IPS-18a (cell line): ENCODE data around the gene CCDC50.

Experiments used
- H3K27ac ChIP-seq: one replicate; pipeline ENCODE4 v1.5.1; 2013; ENCODE audit warnings: low read length
- H3K27me3 ChIP-seq: one replicate; pipeline ENCODE4 v1.6.1; 2013; ENCODE audit warnings: mild to moderate bottlenecking, low read length; ENCODE audit not compliant: control insufficient read depth, insufficient read depth
- H3K36me3 ChIP-seq: one replicate; pipeline ENCODE4 v1.6.1; 2013; ENCODE audit warnings: low read depth, low read length; ENCODE audit not compliant: control insufficient read depth
- H3K4me1 ChIP-seq: one replicate; pipeline ENCODE4 v1.6.1; 2013; ENCODE audit warnings: low read depth, low read length; ENCODE audit not compliant: control insufficient read depth
- H3K4me3 ChIP-seq: one replicate; pipeline ENCODE4 v1.5.1; 2013; ENCODE audit warnings: low read length
- H3K9ac ChIP-seq: one replicate; pipeline ENCODE4 v1.6.1; 2013; ENCODE audit warnings: mild to moderate bottlenecking, low read length, moderate library complexity
- H3K9me3 ChIP-seq: one replicate; pipeline ENCODE4 v1.6.1; 2013; ENCODE audit warnings: low read depth, low read length; ENCODE audit not compliant: control insufficient read depth

The CCDC50 gene

GRCh38 chr3:191328962-191329653 is at the start of gene CCDC50:
TSS of gene CCDC50 (plus strand) at chr3:191329394. CDS start at chr3:191329675, 281 bp downstream.
- Histone ChIP-seq H3K9ac (peak within 1 kb of the TSS; percentile 68), H3K4me1 (peaks cover 18% of the 10 kb centered on the region), H3K9me3 (no peaks in the 10 kb centered on the region), H3K36me3 (no peaks in the 10 kb centered on the region), H3K27me3 (peaks cover 32% of the 10 kb centered on the region), H3K27ac (no peak within 1 kb of the TSS), H3K4me3 (peak within 1 kb of the TSS; percentile 82)

GRCh38 chr3:191280111-191280510 is 49.1 kb upstream of the CCDC50 start:
- H3K9me3 ChIP-seq, result no peaks in the 10 kb centered on the region
- no peak overlapping the region for H3K27ac ChIP-seq
- no peak overlapping the region for H3K9ac ChIP-seq
- H3K36me3 ChIP-seq, result no peaks in the 10 kb centered on the region
- no peak overlapping the region for H3K4me3 ChIP-seq
- no peaks in the 10 kb centered on the region for H3K4me1 ChIP-seq
- no peaks in the 10 kb centered on the region for H3K27me3 ChIP-seq

GRCh38 chr3:191280882-191281281 is 48.3 kb upstream of the CCDC50 start:
- Histone ChIP-seq H3K36me3 (no peaks in the 10 kb centered on the region), H3K27ac (no peak overlapping the region), H3K4me1 (no peaks in the 10 kb centered on the region), H3K27me3 (no peaks in the 10 kb centered on the region), H3K9ac (no peak overlapping the region), H3K9me3 (no peaks in the 10 kb centered on the region), H3K4me3 (no peak overlapping the region)

GRCh38 chr3:191282251-191283185 is 46.7 kb upstream of the CCDC50 start:
- H3K27me3 ChIP-seq, result no peaks in the 10 kb centered on the region
- H3K9me3 ChIP-seq, result no peaks in the 10 kb centered on the region
- no peak overlapping the region for H3K9ac ChIP-seq
- H3K4me3 ChIP-seq, result no peak overlapping the region
- H3K27ac ChIP-seq, result no peak overlapping the region
- H3K36me3 ChIP-seq, result no peaks in the 10 kb centered on the region
- H3K4me1 ChIP-seq, result no peaks in the 10 kb centered on the region

- no peaks in the 10 kb centered on the region for H3K4me1 ChIP-seq
- no peak overlapping the region for H3K4me3 ChIP-seq
- H3K36me3 ChIP-seq, result no peaks in the 10 kb centered on the region
- H3K27ac ChIP-seq, result no peak overlapping the region
- no peaks in the 10 kb centered on the region for H3K27me3 ChIP-seq
- H3K9ac ChIP-seq, result no peak overlapping the region
- H3K9me3 ChIP-seq, result no peaks in the 10 kb centered on the region
Measured at GRCh38 chr3:191283400-191283799, 45.8 kb upstream of the CCDC50 start.

GRCh38 chr3:191290311-191291025 is 38.7 kb upstream of the CCDC50 start:
- Histone ChIP-seq H3K9me3 (no peaks in the 10 kb centered on the region), H3K4me3 (no peak overlapping the region), H3K9ac (no peak overlapping the region), H3K36me3 (no peaks in the 10 kb centered on the region), H3K27me3 (no peaks in the 10 kb centered on the region), H3K27ac (no peak overlapping the region), H3K4me1 (no peaks in the 10 kb centered on the region)

- Histone ChIP-seq H3K9me3 (no peaks in the 10 kb centered on the region), H3K9ac (no peak overlapping the region), H3K4me1 (no peaks in the 10 kb centered on the region), H3K36me3 (no peaks in the 10 kb centered on the region), H3K27ac (no peak overlapping the region), H3K4me3 (no peak overlapping the region), H3K27me3 (no peaks in the 10 kb centered on the region)
Measured at GRCh38 chr3:191292243-191293015, 36.8 kb upstream of the CCDC50 start.

- no peak overlapping the region for H3K4me3 ChIP-seq
- no peaks in the 10 kb centered on the region for H3K36me3 ChIP-seq
- H3K4me1 ChIP-seq, result no peaks in the 10 kb centered on the region
- no peaks in the 10 kb centered on the region for H3K27me3 ChIP-seq
- H3K9me3 ChIP-seq, result no peaks in the 10 kb centered on the region
- no peak overlapping the region for H3K27ac ChIP-seq
- H3K9ac ChIP-seq, result no peak overlapping the region
Measured at GRCh38 chr3:191294291-191294690, 34.9 kb upstream of the CCDC50 start.

- Histone ChIP-seq H3K27ac (no peak overlapping the region), H3K4me1 (no peaks in the 10 kb centered on the region), H3K27me3 (no peaks in the 10 kb centered on the region), H3K9me3 (no peaks in the 10 kb centered on the region), H3K36me3 (no peaks in the 10 kb centered on the region), H3K4me3 (no peak overlapping the region), H3K9ac (no peak overlapping the region)
Measured at GRCh38 chr3:191296041-191296541, 33.1 kb upstream of the CCDC50 start.

- Histone ChIP-seq H3K4me3 (no peak overlapping the region), H3K4me1 (peaks cover 10% of the 10 kb centered on the region), H3K36me3 (no peaks in the 10 kb centered on the region), H3K27ac (no peak overlapping the region), H3K9me3 (no peaks in the 10 kb centered on the region), H3K9ac (no peak overlapping the region), H3K27me3 (no peaks in the 10 kb centered on the region)
Measured at GRCh38 chr3:191298846-191299245, 30.3 kb upstream of the CCDC50 start.

GRCh38 chr3:191300422-191300821 is 28.8 kb upstream of the CCDC50 start:
- no peaks in the 10 kb centered on the region for H3K27me3 ChIP-seq
- peaks cover 10% of the 10 kb centered on the region for H3K4me1 ChIP-seq
- H3K36me3 ChIP-seq, result no peaks in the 10 kb centered on the region
- H3K4me3 ChIP-seq, result no peak overlapping the region
- no peaks in the 10 kb centered on the region for H3K9me3 ChIP-seq
- H3K9ac ChIP-seq, result no peak overlapping the region
- no peak overlapping the region for H3K27ac ChIP-seq
